SK-N-SH (cell line): ENCODE results near the gene LIN52. TPM values are rescaled to one million over a fixed set of nuclear protein-coding genes. Genes with fewer than 3 reads are reported as not detected.

Experiments
- CTCF ChIA-PET: fragments of 300-600, 350-600 bp; formaldehyde crosslinking; extraction: SDS; loops from one replicate; lab custom pipeline; 2021; lab: Yijun Ruan, JAX
- POLR2A ChIA-PET: fragments of 350-600 bp; sonication (Branson Sonifier 250); formaldehyde crosslinking; extraction: SDS; loops from one replicate; lab custom pipeline; 2020; ENCODE audit warnings: antibody characterized with exemption, inconsistent platforms; lab: Yijun Ruan, JAX
- DNase-seq: peaks from one replicate; pipeline ENCODE4 v3.0.0; 2012
- H2AFZ ChIP-seq: fragments of 200-600 bp; sonication (generic); 2 replicates; pipeline ENCODE4 v1.8.1; 2016; ENCODE audit warnings: antibody characterized with exemption, mild to moderate bottlenecking, low read depth
- H3F3A ChIP-seq: fragments of 200-600 bp; sonication (generic); replicated peaks from 2 replicates; pipeline ENCODE3; 2016; ENCODE audit warnings: antibody characterized with exemption, mild to moderate bottlenecking; ENCODE audit not compliant: insufficient read depth
- H3K27ac ChIP-seq, 2 experiments: fragments of 200-500 bp in 1 of 2; fragments of 200-600 bp in 1 of 2; sonication (Bioruptor generic) in 1 of 2; sonication (generic), shearing (Covaris generic) in 1 of 2; 2 replicates each; pipeline versions ENCODE4 v1.5.1 to v1.6.1; 2014 to 2016; ENCODE audit warnings: low read depth in 2 of 2, inconsistent platforms in 1 of 2, low read length in 1 of 2, mild to moderate bottlenecking in 1 of 2, mixed read lengths in 1 of 2
- H3K27me3 ChIP-seq: fragments of 200-600 bp; sonication (generic), shearing (Covaris generic); 2 replicates; pipeline ENCODE4 v1.6.1; 2016; ENCODE audit warnings: mixed run types; ENCODE audit not compliant: insufficient read depth
- H3K36me3 ChIP-seq, 2 experiments: fragments of 200-500 bp in 1 of 2; fragments of 200-600 bp in 1 of 2; sonication (Bioruptor generic) in 1 of 2; sonication (generic) in 1 of 2; replicated peaks in 1 of 2; 2 replicates each; pipeline versions ENCODE3 to v1.5.1; 2014 to 2016; ENCODE audit warnings: low read length in 1 of 2, mild to moderate bottlenecking in 1 of 2; ENCODE audit not compliant: insufficient read depth in 2 of 2, control insufficient read depth in 1 of 2
- H3K4me1 ChIP-seq, 2 experiments: fragments of 200-500 bp in 1 of 2; fragments of 200-600 bp in 1 of 2; sonication (Bioruptor generic) in 1 of 2; sonication (generic), shearing (Covaris generic) in 1 of 2; 2 replicates each; pipeline versions ENCODE4 v1.5.1 to v1.6.1; 2014 to 2016; ENCODE audit warnings: low read depth in 1 of 2, low read length in 1 of 2, mixed run types in 1 of 2; ENCODE audit not compliant: insufficient read depth in 2 of 2, control insufficient read depth in 1 of 2
- H3K4me2 ChIP-seq: fragments of 200-600 bp; sonication (generic), shearing (Covaris generic); 2 replicates; pipeline ENCODE4 v1.6.1; 2017; ENCODE audit warnings: mixed run types
- H3K4me3 ChIP-seq, 2 experiments: fragments of 200-500 bp in 1 of 2; fragments of 200-600 bp in 1 of 2; sonication (Bioruptor generic) in 1 of 2; sonication (generic), shearing (Covaris generic) in 1 of 2; 2 replicates each; pipeline versions ENCODE4 v1.5.1 to v1.8.1; 2014 to 2016; ENCODE audit warnings: low read depth in 2 of 2, inconsistent platforms in 1 of 2, low read length in 1 of 2, mild to moderate bottlenecking in 1 of 2, mixed read lengths in 1 of 2, moderate library complexity in 1 of 2
- H3K79me2 ChIP-seq: fragments of 200-600 bp; sonication (generic); 2 replicates; pipeline ENCODE4 v1.8.1; 2017; ENCODE audit warnings: mild to moderate bottlenecking; ENCODE audit not compliant: insufficient read depth
- H3K9ac ChIP-seq: fragments of 200-600 bp; sonication (generic); 2 replicates; pipeline ENCODE4 v1.6.1; 2017; ENCODE audit warnings: mixed run types
- H3K9me2 ChIP-seq: fragments of 200-600 bp; sonication (generic); 2 replicates; pipeline ENCODE4 v1.6.1; 2017; ENCODE audit warnings: mixed run types
- H3K9me3 ChIP-seq: fragments of 200-600 bp; sonication (generic); 2 replicates; pipeline ENCODE4 v1.6.1; 2017; ENCODE audit warnings: mixed run types, mild to moderate bottlenecking, moderate library complexity
- H4K20me1 ChIP-seq: fragments of 200-600 bp; sonication (generic); 2 replicates; pipeline ENCODE4 v1.6.1; 2017; ENCODE audit warnings: mild to moderate bottlenecking, mixed run types; ENCODE audit not compliant: insufficient read depth
- FOSL2 ChIP-seq: IDR thresholded peaks from 2 replicates; pipeline ENCODE4 v1.4.0; 2012; ENCODE audit warnings: low read depth, mild to moderate bottlenecking, moderate library complexity, borderline replicate concordance
- GATA2 ChIP-seq: sonication (generic); formaldehyde crosslinking; IDR thresholded peaks from 2 replicates; pipeline ENCODE4 v1.5.0; 2020; ENCODE audit warnings: mild to moderate bottlenecking, missing genetic modification reagents
- MEF2A ChIP-seq: IDR thresholded peaks from 2 replicates; pipeline ENCODE4 v1.4.0; 2012; ENCODE audit warnings: low read depth, borderline replicate concordance
- MXI1 ChIP-seq: IDR thresholded peaks from 2 replicates; pipeline ENCODE4 v1.6.1; 2012; ENCODE audit warnings: mild to moderate bottlenecking, low read depth, low read length, improper control_type of control experiment
- NFIC ChIP-seq: IDR thresholded peaks from 2 replicates; pipeline ENCODE4 v1.4.0; 2012; ENCODE audit warnings: borderline replicate concordance
- POLR2AphosphoS5 ChIP-seq: IDR thresholded peaks from 2 replicates; pipeline ENCODE4 v1.6.1; 2012; ENCODE audit warnings: low read depth, low read length
- RAD21 ChIP-seq: IDR thresholded peaks from 2 replicates; pipeline ENCODE4 v1.6.1; 2012; ENCODE audit warnings: mild to moderate bottlenecking, low read length
- RCOR1 ChIP-seq: fragments of 150-350 bp; IDR thresholded peaks from 2 replicates; pipeline ENCODE4 v1.6.1; 2017; ENCODE audit warnings: antibody characterized with exemption, low read length
- RXRA ChIP-seq: IDR thresholded peaks from 2 replicates; pipeline ENCODE4 v1.4.0; 2012; ENCODE audit warnings: low read depth, mild to moderate bottlenecking, borderline replicate concordance
- TAF1 ChIP-seq: IDR thresholded peaks from 2 replicates; pipeline ENCODE4 v1.6.1; 2012; ENCODE audit warnings: low read depth, mild to moderate bottlenecking, low read length, moderate library complexity, borderline replicate concordance
- WGBS: methylation state at CpG from one replicate; pipeline ENCODE4 v1.1.6; 2017; ENCODE audit warnings: low lambda C conversion rate; 5-methylcytosine and 5-hydroxymethylcytosine counted together
- polyA plus RNA-seq, 3 experiments: library from polyadenylated mRNA; depleted of rRNA; stranded (reverse); fragments of >200 nt; gene quantifications; 2 replicates each; pipeline ENCODE4 v1.2.3, GENCODE V29; 2012
- TF ChIP-seq, protein P1 (sequence below): IDR thresholded peaks from 2 replicates; pipeline ENCODE4 v1.6.1; 2012; ENCODE audit warnings: mild to moderate bottlenecking, low read depth, low read length, moderate library complexity
- TF ChIP-seq, protein P2 (sequence below): fragments of 200-600 bp; sonication (generic); IDR thresholded peaks from 2 replicates; pipeline ENCODE4 v1.6.1; 2017; ENCODE audit warnings: antibody characterized with exemption, mild to moderate bottlenecking, moderate library complexity
- TF ChIP-seq, protein P3 (sequence below): IDR thresholded peaks from 2 replicates; pipeline ENCODE4; 2012
- TF ChIP-seq, protein P4 (sequence below): IDR thresholded peaks from 2 replicates; pipeline ENCODE4 v1.4.0; 2012; ENCODE audit warnings: low read depth, borderline replicate concordance
- TF ChIP-seq, protein P5 (sequence below): fragments of 150-350 bp; IDR thresholded peaks from 2 replicates; pipeline ENCODE4 v1.6.1; 2016; ENCODE audit warnings: mild to moderate bottlenecking, low read depth, low read length

The LIN52 gene
- polyA plus RNA-seq, 1 of the 3 experiments (the other 2 are of a cell fraction): 4.9 TPM

DNA sequence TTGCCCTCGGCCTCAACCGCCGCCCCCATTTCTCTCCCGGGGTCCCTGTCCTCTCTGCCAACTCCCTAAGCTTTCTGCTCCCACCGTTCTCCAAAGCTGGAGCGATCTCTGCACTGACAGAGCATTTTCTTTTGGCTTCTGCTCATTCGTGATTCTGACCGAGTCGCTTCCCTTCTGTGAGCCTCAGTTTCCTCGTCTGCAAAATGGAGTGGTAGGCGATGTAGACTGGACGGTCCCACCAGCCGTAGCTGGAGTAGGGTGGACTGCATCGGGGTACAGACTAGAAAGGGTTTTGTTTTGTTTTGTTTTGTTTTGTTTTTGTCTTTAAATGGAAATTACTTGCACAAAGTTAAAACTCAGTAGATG is 156.9 kb downstream of the LIN52 start:
- TF ChIP-seq, protein P1, sequence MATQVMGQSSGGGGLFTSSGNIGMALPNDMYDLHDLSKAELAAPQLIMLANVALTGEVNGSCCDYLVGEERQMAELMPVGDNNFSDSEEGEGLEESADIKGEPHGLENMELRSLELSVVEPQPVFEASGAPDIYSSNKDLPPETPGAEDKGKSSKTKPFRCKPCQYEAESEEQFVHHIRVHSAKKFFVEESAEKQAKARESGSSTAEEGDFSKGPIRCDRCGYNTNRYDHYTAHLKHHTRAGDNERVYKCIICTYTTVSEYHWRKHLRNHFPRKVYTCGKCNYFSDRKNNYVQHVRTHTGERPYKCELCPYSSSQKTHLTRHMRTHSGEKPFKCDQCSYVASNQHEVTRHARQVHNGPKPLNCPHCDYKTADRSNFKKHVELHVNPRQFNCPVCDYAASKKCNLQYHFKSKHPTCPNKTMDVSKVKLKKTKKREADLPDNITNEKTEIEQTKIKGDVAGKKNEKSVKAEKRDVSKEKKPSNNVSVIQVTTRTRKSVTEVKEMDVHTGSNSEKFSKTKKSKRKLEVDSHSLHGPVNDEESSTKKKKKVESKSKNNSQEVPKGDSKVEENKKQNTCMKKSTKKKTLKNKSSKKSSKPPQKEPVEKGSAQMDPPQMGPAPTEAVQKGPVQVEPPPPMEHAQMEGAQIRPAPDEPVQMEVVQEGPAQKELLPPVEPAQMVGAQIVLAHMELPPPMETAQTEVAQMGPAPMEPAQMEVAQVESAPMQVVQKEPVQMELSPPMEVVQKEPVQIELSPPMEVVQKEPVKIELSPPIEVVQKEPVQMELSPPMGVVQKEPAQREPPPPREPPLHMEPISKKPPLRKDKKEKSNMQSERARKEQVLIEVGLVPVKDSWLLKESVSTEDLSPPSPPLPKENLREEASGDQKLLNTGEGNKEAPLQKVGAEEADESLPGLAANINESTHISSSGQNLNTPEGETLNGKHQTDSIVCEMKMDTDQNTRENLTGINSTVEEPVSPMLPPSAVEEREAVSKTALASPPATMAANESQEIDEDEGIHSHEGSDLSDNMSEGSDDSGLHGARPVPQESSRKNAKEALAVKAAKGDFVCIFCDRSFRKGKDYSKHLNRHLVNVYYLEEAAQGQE: no peak
- TF ChIP-seq FOSL2 (no peak), TAF1 (no peak), GATA2 (no peak), MXI1 (no peak), POLR2AphosphoS5 (no peak), NFIC (no peak), MEF2A (no peak), RXRA (no peak), RAD21 (no peak), RCOR1 (no peak)
- TF ChIP-seq, protein P2, sequence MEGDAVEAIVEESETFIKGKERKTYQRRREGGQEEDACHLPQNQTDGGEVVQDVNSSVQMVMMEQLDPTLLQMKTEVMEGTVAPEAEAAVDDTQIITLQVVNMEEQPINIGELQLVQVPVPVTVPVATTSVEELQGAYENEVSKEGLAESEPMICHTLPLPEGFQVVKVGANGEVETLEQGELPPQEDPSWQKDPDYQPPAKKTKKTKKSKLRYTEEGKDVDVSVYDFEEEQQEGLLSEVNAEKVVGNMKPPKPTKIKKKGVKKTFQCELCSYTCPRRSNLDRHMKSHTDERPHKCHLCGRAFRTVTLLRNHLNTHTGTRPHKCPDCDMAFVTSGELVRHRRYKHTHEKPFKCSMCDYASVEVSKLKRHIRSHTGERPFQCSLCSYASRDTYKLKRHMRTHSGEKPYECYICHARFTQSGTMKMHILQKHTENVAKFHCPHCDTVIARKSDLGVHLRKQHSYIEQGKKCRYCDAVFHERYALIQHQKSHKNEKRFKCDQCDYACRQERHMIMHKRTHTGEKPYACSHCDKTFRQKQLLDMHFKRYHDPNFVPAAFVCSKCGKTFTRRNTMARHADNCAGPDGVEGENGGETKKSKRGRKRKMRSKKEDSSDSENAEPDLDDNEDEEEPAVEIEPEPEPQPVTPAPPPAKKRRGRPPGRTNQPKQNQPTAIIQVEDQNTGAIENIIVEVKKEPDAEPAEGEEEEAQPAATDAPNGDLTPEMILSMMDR: no peak
- TF ChIP-seq, protein P3, sequence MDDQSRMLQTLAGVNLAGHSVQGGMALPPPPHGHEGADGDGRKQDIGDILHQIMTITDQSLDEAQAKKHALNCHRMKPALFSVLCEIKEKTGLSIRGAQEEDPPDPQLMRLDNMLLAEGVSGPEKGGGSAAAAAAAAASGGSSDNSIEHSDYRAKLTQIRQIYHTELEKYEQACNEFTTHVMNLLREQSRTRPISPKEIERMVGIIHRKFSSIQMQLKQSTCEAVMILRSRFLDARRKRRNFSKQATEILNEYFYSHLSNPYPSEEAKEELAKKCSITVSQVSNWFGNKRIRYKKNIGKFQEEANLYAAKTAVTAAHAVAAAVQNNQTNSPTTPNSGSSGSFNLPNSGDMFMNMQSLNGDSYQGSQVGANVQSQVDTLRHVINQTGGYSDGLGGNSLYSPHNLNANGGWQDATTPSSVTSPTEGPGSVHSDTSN: no peak
- TF ChIP-seq, protein P4, sequence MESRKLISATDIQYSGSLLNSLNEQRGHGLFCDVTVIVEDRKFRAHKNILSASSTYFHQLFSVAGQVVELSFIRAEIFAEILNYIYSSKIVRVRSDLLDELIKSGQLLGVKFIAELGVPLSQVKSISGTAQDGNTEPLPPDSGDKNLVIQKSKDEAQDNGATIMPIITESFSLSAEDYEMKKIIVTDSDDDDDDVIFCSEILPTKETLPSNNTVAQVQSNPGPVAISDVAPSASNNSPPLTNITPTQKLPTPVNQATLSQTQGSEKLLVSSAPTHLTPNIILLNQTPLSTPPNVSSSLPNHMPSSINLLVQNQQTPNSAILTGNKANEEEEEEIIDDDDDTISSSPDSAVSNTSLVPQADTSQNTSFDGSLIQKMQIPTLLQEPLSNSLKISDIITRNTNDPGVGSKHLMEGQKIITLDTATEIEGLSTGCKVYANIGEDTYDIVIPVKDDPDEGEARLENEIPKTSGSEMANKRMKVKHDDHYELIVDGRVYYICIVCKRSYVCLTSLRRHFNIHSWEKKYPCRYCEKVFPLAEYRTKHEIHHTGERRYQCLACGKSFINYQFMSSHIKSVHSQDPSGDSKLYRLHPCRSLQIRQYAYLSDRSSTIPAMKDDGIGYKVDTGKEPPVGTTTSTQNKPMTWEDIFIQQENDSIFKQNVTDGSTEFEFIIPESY: no peak
- TF ChIP-seq, protein P5, sequence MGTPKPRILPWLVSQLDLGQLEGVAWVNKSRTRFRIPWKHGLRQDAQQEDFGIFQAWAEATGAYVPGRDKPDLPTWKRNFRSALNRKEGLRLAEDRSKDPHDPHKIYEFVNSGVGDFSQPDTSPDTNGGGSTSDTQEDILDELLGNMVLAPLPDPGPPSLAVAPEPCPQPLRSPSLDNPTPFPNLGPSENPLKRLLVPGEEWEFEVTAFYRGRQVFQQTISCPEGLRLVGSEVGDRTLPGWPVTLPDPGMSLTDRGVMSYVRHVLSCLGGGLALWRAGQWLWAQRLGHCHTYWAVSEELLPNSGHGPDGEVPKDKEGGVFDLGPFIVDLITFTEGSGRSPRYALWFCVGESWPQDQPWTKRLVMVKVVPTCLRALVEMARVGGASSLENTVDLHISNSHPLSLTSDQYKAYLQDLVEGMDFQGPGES: no peak
- peaks cover 97% of the 10 kb centered on the region for H3K27me3 ChIP-seq
- no peak for DNase-seq
- POLR2A ChIA-PET: no interaction called here
- H3F3A ChIP-seq: no peaks in the 10 kb centered on the region
- CTCF ChIA-PET: interaction anchor here (0.8 to 6.2 kb wide), 6 partner anchors 9 to 130 kb away, joined by 3 to 30 read pairs (median 5); no protein-coding TSS in a partner anchor
- no peak overlapping the region for H2AFZ ChIP-seq
- H3K79me2 ChIP-seq: no peaks in the 10 kb centered on the region
- H3K36me3 ChIP-seq: no peaks in the 10 kb centered on the region
- H3K4me2 ChIP-seq: no peak overlapping the region
- no peak overlapping the region for H3K4me3 ChIP-seq
- 14% methylated on average over 14 of the region's 14 CpGs for WGBS
- no peaks in the 10 kb centered on the region for H3K9me2 ChIP-seq
- H3K4me1 ChIP-seq: no peaks in the 10 kb centered on the region; a peak in 1 of 4 replicates
- no peak overlapping the region for H3K27ac ChIP-seq
- H4K20me1 ChIP-seq: peaks cover 18% of the 10 kb centered on the region
- H3K9ac ChIP-seq: no peak overlapping the region
- no peaks in the 10 kb centered on the region for H3K9me3 ChIP-seq
